GM12878 (cell line): ENCODE results near the gene DAAM2. TPM values are rescaled to one million over a fixed set of nuclear protein-coding genes. Genes with fewer than 3 reads are reported as not detected.

Experiments used
- ATAC-seq: fragments of 200-7000 bp; cut with Tn5 transposase; 3 replicates; pipeline ENCODE4 v1.9.1; 2020; ENCODE audit warnings: mild to moderate bottlenecking, moderate library complexity
- BruUV-seq: library from RNA; stranded (reverse); fragments of 400-500 nt; replicated peaks from 2 replicates; lab custom pipeline; 2021; lab: Mats Ljungman, UMichigan
- CTCF ChIA-PET: fragments of 300-600 bp; sonication (Branson Sonifier 250); formaldehyde crosslinking; extraction: SDS; loops from one replicate; lab custom pipeline; 2021; ENCODE audit warnings: inconsistent platforms; lab: Yijun Ruan, JAX
- POLR2A ChIA-PET: fragments of 350-600 bp; formaldehyde crosslinking; extraction: SDS; loops from one replicate; lab custom pipeline; 2021; ENCODE audit warnings: inconsistent platforms; lab: Charles Lee
- RAD21 ChIA-PET: fragments of 300-600 bp; sonication (Branson Sonifier 250); formaldehyde crosslinking; loops from one replicate; lab custom pipeline; 2023; ENCODE audit warnings: antibody characterized with exemption; ENCODE audit not compliant: unreplicated experiment; lab: Charles Lee
- SMC1A ChIA-PET: fragments of 300-600 bp; sonication (Branson Sonifier 250); formaldehyde crosslinking; loops from one replicate; lab custom pipeline; 2023; ENCODE audit not compliant: unreplicated experiment, uncharacterized antibody; lab: Charles Lee
- DNase-seq: peaks from one replicate; pipeline ENCODE4 v3.0.0-alpha.2; 2011; ENCODE audit warnings: low read depth, low spot score
- FAIRE-seq: peaks from 3 replicates; lab custom pipeline; 2011; peaks lifted over from hg19 to GRCh38; lab: Jason Lieb, UNC
- H2AFZ ChIP-seq: 2 replicates; pipeline ENCODE4 v1.6.0; 2011; ENCODE audit warnings: low read depth, low read length, control low read depth; ENCODE audit not compliant: control insufficient read depth
- H3K27ac ChIP-seq: 2 replicates; pipeline ENCODE4 v1.5.1; 2011; ENCODE audit warnings: control low read depth; ENCODE audit not compliant: control insufficient read depth, insufficient read depth
- H3K27me3 ChIP-seq, 2 experiments: replicated peaks in 1 of 2; 2 replicates each; pipeline versions ENCODE4 v1.6.0 to v1.6.1; 2011; ENCODE audit warnings: low read length in 1 of 2; ENCODE audit not compliant: control insufficient read depth in 2 of 2, insufficient read depth in 2 of 2
- H3K36me3 ChIP-seq, 2 experiments: 2 replicates each; pipeline ENCODE4 v1.5.1; 2011; ENCODE audit warnings: low read length in 1 of 2; ENCODE audit not compliant: control insufficient read depth in 2 of 2, insufficient read depth in 2 of 2
- H3K4me1 ChIP-seq: 2 replicates; pipeline ENCODE4 v1.6.1; 2011; ENCODE audit warnings: mild to moderate bottlenecking, low read length, moderate library complexity, mixed read lengths; ENCODE audit not compliant: control insufficient read depth, insufficient read depth
- H3K4me2 ChIP-seq: 2 replicates; pipeline ENCODE4 v1.6.0; 2011; ENCODE audit warnings: control low read depth; ENCODE audit not compliant: control insufficient read depth, insufficient read depth
- H3K4me3 ChIP-seq: fragments of 200-600 bp; sonication (generic); 2 replicates; pipeline ENCODE4 v1.5.1; 2016
- H3K79me2 ChIP-seq: 2 replicates; pipeline ENCODE4 v1.6.0; 2011; ENCODE audit warnings: low read length; ENCODE audit not compliant: control insufficient read depth, insufficient read depth
- H3K9ac ChIP-seq: 2 replicates; pipeline ENCODE4 v1.8.0; 2011; ENCODE audit warnings: low read length, control low read depth, mixed read lengths; ENCODE audit not compliant: control insufficient read depth, insufficient read depth
- H3K9me3 ChIP-seq: replicated peaks from 3 replicates; pipeline ENCODE4 v1.5.1; 2011; ENCODE audit warnings: mild to moderate bottlenecking, low read length; ENCODE audit not compliant: control insufficient read depth, insufficient read depth
- H4K20me1 ChIP-seq: 2 replicates; pipeline ENCODE4 v1.6.0; 2011; ENCODE audit not compliant: control insufficient read depth, insufficient read depth
- ASH2L ChIP-seq: fragments of 300-600, 200-600 bp; sonication (generic); IDR thresholded peaks from 2 replicates; pipeline ENCODE4 v1.6.1; 2017; ENCODE audit warnings: low read depth, mild to moderate bottlenecking, borderline replicate concordance
- BRCA1 ChIP-seq: IDR thresholded peaks from 2 replicates; pipeline ENCODE4 v1.6.1; 2011; ENCODE audit warnings: low read depth, low read length, improper control_type of control experiment
- CHD1 ChIP-seq: IDR thresholded peaks from 2 replicates; pipeline ENCODE4 v1.6.1; 2012; ENCODE audit warnings: low read depth, low read length, improper control_type of control experiment
- EED ChIP-seq: sonication (generic); IDR thresholded peaks from 2 replicates; pipeline ENCODE4 v1.6.1; 2016; ENCODE audit warnings: antibody characterized with exemption, low read depth
- HDGF ChIP-seq: fragments of 450-650 bp; IDR thresholded peaks from 2 replicates; pipeline ENCODE4 v1.6.1; 2016; ENCODE audit warnings: antibody characterized with exemption
- IKZF2 ChIP-seq, 2 experiments: fragments of 450-650 bp; IDR thresholded peaks; 2 replicates each; pipeline ENCODE4 v1.6.1; 2017; ENCODE audit warnings: mild to moderate bottlenecking in 2 of 2, moderate library complexity in 2 of 2
- MTA3 ChIP-seq: IDR thresholded peaks from 2 replicates; pipeline ENCODE4 v1.6.1; 2012; ENCODE audit warnings: low read length, inconsistent platforms, borderline replicate concordance
- NFYA ChIP-seq: IDR thresholded peaks from 2 replicates; pipeline ENCODE4 v1.6.1; 2011; ENCODE audit warnings: low read depth, mild to moderate bottlenecking, low read length, improper control_type of control experiment, borderline replicate concordance
- NKRF ChIP-seq: fragments of 450-650 bp; conservative IDR thresholded peaks from 2 replicates; pipeline ENCODE4 v1.6.1; 2017; ENCODE audit warnings: mild to moderate bottlenecking, moderate library complexity
- POLR2AphosphoS5 ChIP-seq: IDR thresholded peaks from 2 replicates; pipeline ENCODE4 v1.6.1; 2011; ENCODE audit warnings: mild to moderate bottlenecking, low read length, inconsistent platforms
- STAT1 ChIP-seq: fragments of 450-650 bp; conservative IDR thresholded peaks from 2 replicates; pipeline ENCODE4 v1.6.1; 2014; ENCODE audit warnings: antibody characterized with exemption, mild to moderate bottlenecking
- SUZ12 ChIP-seq: fragments of 200-600 bp; sonication (generic); IDR thresholded peaks from one replicate; pipeline ENCODE4 v1.6.1; 2018; ENCODE audit warnings: antibody characterized with exemption, mild to moderate bottlenecking; ENCODE audit not compliant: unreplicated experiment
- TARDBP ChIP-seq: IDR thresholded peaks from 2 replicates; pipeline ENCODE4 v1.6.1; 2016; ENCODE audit warnings: borderline replicate concordance
- YBX1 ChIP-seq: fragments of 450-650 bp; IDR thresholded peaks from 2 replicates; pipeline ENCODE4 v1.6.1; 2016; ENCODE audit warnings: antibody characterized with exemption
- ZNF217 ChIP-seq: fragments of 450-650 bp; IDR thresholded peaks from 2 replicates; pipeline ENCODE4 v1.6.1; 2017; ENCODE audit warnings: antibody characterized with exemption, mild to moderate bottlenecking
- WGBS: methylation state at CpG from one replicate; pipeline ENCODE4 v1.1.6; 2016; ENCODE audit warnings: low lambda C conversion rate; ENCODE audit not compliant: insufficient replicate concordance, insufficient coverage; ENCODE audit errors: missing lambda C conversion rate; 5-methylcytosine and 5-hydroxymethylcytosine counted together
- in situ Hi-C: fragments of 300-500 bp; cut with MboI; formaldehyde crosslinking; loops from 9 replicates; pipeline ENCODE4 v1.14.3; 2018; ENCODE audit warnings: mixed read lengths
- intact Hi-C: fragments of 100-400 bp; cut with micrococcal nuclease; formaldehyde crosslinking; loops from one replicate; pipeline ENCODE4 v1.14.2; 2022; ENCODE audit not compliant: unreplicated experiment
- polyA plus RNA-seq, 11 experiments: library from polyadenylated mRNA; depleted of rRNA in 4 of 11; unstranded in 6 of 11; stranded (reverse) in 5 of 11; fragments of >200 nt; fragmentation: Nextera tagmentation in 4 of 11; fragmentation: Illumina TruSeq in 1 of 11; extraction: Ambion mirVana in 4 of 11; extraction: Trizol in 1 of 11; gene quantifications; 1 replicate in 1 of 11; 2 replicates in 10 of 11; pipeline versions ENCODE4 v1.2.1 to v1.2.3, GENCODE V29; 2011 to 2016; ENCODE audit warnings: inconsistent platforms in 2 of 11, missing spikeins in 2 of 11, low read depth in 1 of 11
- total RNA-seq, 4 experiments: library from RNA; depleted of rRNA in 3 of 4; stranded (reverse); fragments of >200 nt in 3 of 4; fragmentation: Illumina TruSeq in 1 of 4; extraction: Trizol in 1 of 4; gene quantifications; 2 replicates each; pipeline versions ENCODE4 v1.2.1 to v1.2.3, GENCODE V29; 2013 to 2021
- TF ChIP-seq, protein P1 (sequence below): fragments of 450-650 bp; IDR thresholded peaks from 2 replicates; pipeline ENCODE4 v1.6.1; 2017; ENCODE audit warnings: antibody characterized with exemption, mild to moderate bottlenecking, moderate library complexity

DAAM2 gene
- total and polyA plus RNA-seq, 10 of the 15 experiments (the other 5 are each of a cell fraction or from before 2014, with no cell fraction given): 0.05 to 0.22 TPM; not detected in 8

DNA sequence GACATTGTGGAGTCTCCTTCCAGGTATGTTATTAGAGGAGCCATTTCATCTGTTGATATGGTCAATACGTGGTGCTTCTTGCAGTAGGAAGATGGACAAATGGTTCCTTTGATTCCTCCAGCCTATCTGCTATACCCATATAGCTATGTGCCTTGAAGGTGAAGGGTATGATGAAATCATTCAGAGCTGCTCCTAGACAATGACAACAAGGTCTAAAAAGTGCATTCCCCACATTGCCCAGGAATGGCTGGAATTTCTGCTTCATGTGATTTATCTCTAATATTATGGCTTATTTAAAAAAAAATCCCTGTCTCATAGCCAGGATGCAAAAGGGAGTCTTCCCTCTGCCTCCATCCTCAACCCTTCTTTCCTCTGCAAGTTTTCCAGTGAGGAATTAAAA, 14.1 kb downstream of the DAAM2 start:
- Histone ChIP-seq H3K27me3 (no peaks in the 10 kb centered on the region), H3K4me3 (no peak overlapping the region), H3K27ac (no peak overlapping the region), H3K79me2 (no peaks in the 10 kb centered on the region), H3K9ac (no peak overlapping the region), H3K9me3 (no peaks in the 10 kb centered on the region), H3K4me1 (no peaks in the 10 kb centered on the region), H3K4me2 (no peak overlapping the region), H2AFZ (no peak overlapping the region), H4K20me1 (no peaks in the 10 kb centered on the region), H3K36me3 (no peaks in the 10 kb centered on the region)
- DNase-seq: no peak
- ChIA-PET RAD21 (no interaction called here), CTCF (no interaction called here), POLR2A (no interaction called here), SMC1A (interaction anchor here (1.8 kb wide), 1 partner anchor 9 kb away, joined by 4 read pairs; no protein-coding TSS in a partner anchor)
- WGBS: 0% methylated on average over 1 of the region's 1 CpG
- no peak for TF ChIP-seq ASH2L
- TF ChIP-seq ZNF217: no peak
- in situ Hi-C loops (no loop called here), intact Hi-C loops (no loop called here)
- no peak for ATAC-seq
- no peak for FAIRE-seq
- no TSS peak for BruUV-seq

DNA sequence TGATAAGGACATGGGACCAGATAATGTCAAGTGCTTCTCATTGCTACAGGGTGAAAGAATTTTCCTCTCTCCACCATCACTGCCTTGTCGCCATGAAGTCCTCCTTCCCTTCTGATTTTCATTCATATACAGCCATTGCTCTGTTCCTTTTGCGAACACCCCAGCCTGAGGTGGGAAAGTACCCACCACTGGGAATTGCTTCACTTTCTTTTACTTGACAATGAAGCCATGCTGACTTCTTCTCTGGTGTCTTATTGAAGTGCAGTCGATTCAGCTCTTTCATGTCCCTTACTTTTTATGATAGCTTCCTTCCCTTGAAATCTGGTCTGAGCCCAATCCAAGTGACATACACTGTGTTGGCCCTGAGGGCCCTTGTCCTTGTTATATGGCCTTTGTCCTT, 16.2 kb downstream of the DAAM2 start:
- no peak overlapping the region for H3K9ac ChIP-seq
- ChIA-PET CTCF (no interaction called here), SMC1A (no interaction called here), POLR2A (no interaction called here), RAD21 (no interaction called here)
- ATAC-seq: no peak
- intact Hi-C loops (no loop called here), in situ Hi-C loops (no loop called here)
- no peaks in the 10 kb centered on the region for H3K79me2 ChIP-seq
- H4K20me1 ChIP-seq: no peaks in the 10 kb centered on the region
- DNase-seq: no peak
- no peak overlapping the region for H3K4me2 ChIP-seq
- H3K27ac ChIP-seq: no peak overlapping the region
- no peak overlapping the region for H2AFZ ChIP-seq
- TF ChIP-seq, protein P1, sequence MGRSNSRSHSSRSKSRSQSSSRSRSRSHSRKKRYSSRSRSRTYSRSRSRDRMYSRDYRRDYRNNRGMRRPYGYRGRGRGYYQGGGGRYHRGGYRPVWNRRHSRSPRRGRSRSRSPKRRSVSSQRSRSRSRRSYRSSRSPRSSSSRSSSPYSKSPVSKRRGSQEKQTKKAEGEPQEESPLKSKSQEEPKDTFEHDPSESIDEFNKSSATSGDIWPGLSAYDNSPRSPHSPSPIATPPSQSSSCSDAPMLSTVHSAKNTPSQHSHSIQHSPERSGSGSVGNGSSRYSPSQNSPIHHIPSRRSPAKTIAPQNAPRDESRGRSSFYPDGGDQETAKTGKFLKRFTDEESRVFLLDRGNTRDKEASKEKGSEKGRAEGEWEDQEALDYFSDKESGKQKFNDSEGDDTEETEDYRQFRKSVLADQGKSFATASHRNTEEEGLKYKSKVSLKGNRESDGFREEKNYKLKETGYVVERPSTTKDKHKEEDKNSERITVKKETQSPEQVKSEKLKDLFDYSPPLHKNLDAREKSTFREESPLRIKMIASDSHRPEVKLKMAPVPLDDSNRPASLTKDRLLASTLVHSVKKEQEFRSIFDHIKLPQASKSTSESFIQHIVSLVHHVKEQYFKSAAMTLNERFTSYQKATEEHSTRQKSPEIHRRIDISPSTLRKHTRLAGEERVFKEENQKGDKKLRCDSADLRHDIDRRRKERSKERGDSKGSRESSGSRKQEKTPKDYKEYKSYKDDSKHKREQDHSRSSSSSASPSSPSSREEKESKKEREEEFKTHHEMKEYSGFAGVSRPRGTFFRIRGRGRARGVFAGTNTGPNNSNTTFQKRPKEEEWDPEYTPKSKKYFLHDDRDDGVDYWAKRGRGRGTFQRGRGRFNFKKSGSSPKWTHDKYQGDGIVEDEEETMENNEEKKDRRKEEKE: no peak
- no peak for TF ChIP-seq BRCA1
- no peak for TF ChIP-seq NKRF
- TF ChIP-seq HDGF: no peak
- TF ChIP-seq YBX1: no peak
- no peak for TF ChIP-seq EED
- no peak for TF ChIP-seq SUZ12
- no peak for TF ChIP-seq MTA3
- TF ChIP-seq NFYA: no peak
- TF ChIP-seq IKZF2 (IDR thresholded peaks at IDR 0.05): no peak
- no peak for TF ChIP-seq STAT1
- no peak for TF ChIP-seq TARDBP
- no peak for TF ChIP-seq POLR2AphosphoS5
- no peak for TF ChIP-seq CHD1
- H3K9me3 ChIP-seq: no peaks in the 10 kb centered on the region
- WGBS: 48% methylated on average over 3 of the region's 3 CpGs
- no peak overlapping the region for H3K4me3 ChIP-seq
- H3K27me3 ChIP-seq: no peaks in the 10 kb centered on the region
- no peaks in the 10 kb centered on the region for H3K36me3 ChIP-seq
- peaks cover 3% of the 10 kb centered on the region; the same call in 1 of the 2 replicates for H3K4me1 ChIP-seq
- FAIRE-seq: no peak
- BruUV-seq: no TSS peak
